HEK293 (cell line): ENCODE results near the gene HEMK1.

Experiments used
- CTCF ChIA-PET: fragments of 350-600 bp; formaldehyde crosslinking; extraction: SDS; loops from one replicate; lab custom pipeline; 2021; ENCODE audit warnings: antibody characterized with exemption; lab: Yijun Ruan, JAX
- POLR2A ChIA-PET: fragments of 300-600 bp; formaldehyde crosslinking; extraction: SDS; loops from one replicate; lab custom pipeline; 2020; ENCODE audit warnings: antibody characterized with exemption, inconsistent platforms; lab: Yijun Ruan, JAX
- H3K27ac ChIP-seq: fragments of 200-500 bp; sonication (Bioruptor generic); 2 replicates; pipeline ENCODE4 v1.5.1; 2014; ENCODE audit warnings: low read depth, low read length, control low read depth, inconsistent platforms; ENCODE audit errors: extremely low read depth
- H3K36me3 ChIP-seq, 2 experiments: fragments of 200-500 bp in 1 of 2; sonication (Bioruptor generic) in 1 of 2; 1 replicate in 1 of 2; 2 replicates in 1 of 2; pipeline ENCODE4 v1.5.1; 2014 to 2017; ENCODE audit warnings: inconsistent platforms in 2 of 2, low read length in 2 of 2; ENCODE audit not compliant: control insufficient read depth in 2 of 2, insufficient read depth in 1 of 2
- H3K4me1 ChIP-seq: fragments of 200-500 bp; sonication (Bioruptor generic); 2 replicates; pipeline ENCODE4 v1.5.1; 2014; ENCODE audit warnings: mild to moderate bottlenecking, low read length, inconsistent platforms; ENCODE audit not compliant: control insufficient read depth, insufficient read depth
- H3K4me3 ChIP-seq: 2 replicates; pipeline ENCODE4 v1.5.1; 2011; ENCODE audit warnings: low read depth, mild to moderate bottlenecking, control low read depth, low read length, moderate library complexity
- H3K9me3 ChIP-seq: fragments of 200-500 bp; sonication (Bioruptor generic); 2 replicates; pipeline ENCODE4 v1.5.1; 2014; ENCODE audit warnings: low read depth, low read length, inconsistent platforms; ENCODE audit not compliant: control insufficient read depth, insufficient read depth
- GLIS2 ChIP-seq: fragments of 450-650 bp; formaldehyde crosslinking; IDR thresholded peaks from 2 replicates; pipeline ENCODE4 v1.5.1; 2016; ENCODE audit warnings: missing biosample characterization, missing genetic modification characterization
- HOXA7 ChIP-seq: sonication (generic); formaldehyde crosslinking; IDR thresholded peaks from 2 replicates; pipeline ENCODE4 v1.8.1; 2022; ENCODE audit warnings: missing genetic modification reagents, borderline replicate concordance
- HOXD13 ChIP-seq: sonication (generic); formaldehyde crosslinking; IDR thresholded peaks from 2 replicates; pipeline ENCODE4 v1.8.0; 2022; ENCODE audit warnings: missing genetic modification reagents, borderline replicate concordance
- MEIS1 ChIP-seq: sonication (generic); formaldehyde crosslinking; IDR thresholded peaks from 2 replicates; pipeline ENCODE4 v1.8.1; 2022; ENCODE audit warnings: missing genetic modification reagents, mild to moderate bottlenecking, borderline replicate concordance
- PRDM1 ChIP-seq: fragments of 450-650 bp; formaldehyde crosslinking; IDR thresholded peaks from 2 replicates; pipeline ENCODE4; 2016; ENCODE audit warnings: missing biosample characterization, missing genetic modification characterization
- REPIN1 ChIP-seq: fragments of 450-650 bp; formaldehyde crosslinking; IDR thresholded peaks from 2 replicates; pipeline ENCODE4 v1.5.1; 2017; ENCODE audit warnings: missing biosample characterization, missing genetic modification characterization, low read depth
- REST ChIP-seq: fragments of 450-650 bp; formaldehyde crosslinking; IDR thresholded peaks from 2 replicates; pipeline ENCODE4 v1.5.1; 2016; ENCODE audit warnings: missing biosample characterization, missing genetic modification characterization
- SETDB1 ChIP-seq: IDR thresholded peaks from one replicate; pipeline ENCODE4 v1.6.1; 2017; ENCODE audit warnings: mild to moderate bottlenecking, low read length, moderate library complexity, mixed read lengths; ENCODE audit not compliant: insufficient read length
- TRIM28 ChIP-seq: IDR thresholded peaks from 2 replicates; pipeline ENCODE4 v1.6.1; 2011; ENCODE audit warnings: low read length, control low read depth, borderline replicate concordance
- ZFP37 ChIP-seq: fragments of 450-650 bp; formaldehyde crosslinking; IDR thresholded peaks from 2 replicates; pipeline ENCODE4 v1.5.1; 2016; ENCODE audit warnings: missing biosample characterization, missing genetic modification characterization
- ZNF114 ChIP-seq: fragments of 450-650 bp; formaldehyde crosslinking; IDR thresholded peaks from 2 replicates; pipeline ENCODE4 v1.5.0; 2017; ENCODE audit warnings: missing biosample characterization, missing genetic modification characterization
- ZNF2 ChIP-seq: fragments of 450-650 bp; formaldehyde crosslinking; IDR thresholded peaks from 2 replicates; pipeline ENCODE4 v1.5.1; 2016; ENCODE audit warnings: missing biosample characterization, missing genetic modification characterization
- ZNF223 ChIP-seq: fragments of 450-650 bp; formaldehyde crosslinking; IDR thresholded peaks from 2 replicates; pipeline ENCODE4 v1.5.1; 2016; ENCODE audit warnings: missing biosample characterization, missing genetic modification characterization
- ZNF248 ChIP-seq: fragments of 450-650 bp; formaldehyde crosslinking; IDR thresholded peaks from 2 replicates; pipeline ENCODE4 v1.5.1; 2017; ENCODE audit warnings: missing biosample characterization, missing genetic modification characterization
- ZNF324 ChIP-seq: fragments of 450-650 bp; formaldehyde crosslinking; IDR thresholded peaks from 2 replicates; pipeline ENCODE4 v1.5.1; 2016; ENCODE audit warnings: missing biosample characterization, missing genetic modification characterization
- ZNF510 ChIP-seq: fragments of 450-650 bp; formaldehyde crosslinking; IDR thresholded peaks from 2 replicates; pipeline ENCODE4 v1.5.1; 2018; ENCODE audit warnings: mild to moderate bottlenecking, missing genetic modification characterization, missing biosample characterization; ENCODE audit not compliant: insufficient replicate concordance
- ZNF555 ChIP-seq: fragments of 450-650 bp; formaldehyde crosslinking; conservative IDR thresholded peaks from 2 replicates; pipeline ENCODE4 v1.5.1; 2017; ENCODE audit warnings: missing biosample characterization, mild to moderate bottlenecking, missing genetic modification characterization, inconsistent platforms
- ZNF600 ChIP-seq: fragments of 450-650 bp; formaldehyde crosslinking; IDR thresholded peaks from 2 replicates; pipeline ENCODE4 v1.5.1; 2016; ENCODE audit warnings: missing biosample characterization, missing genetic modification characterization
- ZNF664 ChIP-seq: fragments of 450-650 bp; formaldehyde crosslinking; IDR thresholded peaks from 2 replicates; pipeline ENCODE4 v1.5.1; 2016; ENCODE audit warnings: missing biosample characterization, missing genetic modification characterization
- ZNF677 ChIP-seq: fragments of 450-650 bp; IDR thresholded peaks from 2 replicates; pipeline ENCODE4 v1.5.0; 2018; ENCODE audit warnings: missing biosample characterization, mild to moderate bottlenecking, missing genetic modification characterization, moderate library complexity
- ZNF776 ChIP-seq: fragments of 450-650 bp; formaldehyde crosslinking; IDR thresholded peaks from 2 replicates; pipeline ENCODE4 v1.5.0; 2017; ENCODE audit warnings: missing biosample characterization, missing genetic modification characterization, borderline replicate concordance
- TF ChIP-seq, protein P1 (sequence below): fragments of 450-650 bp; formaldehyde crosslinking; IDR thresholded peaks from 2 replicates; pipeline ENCODE4 v1.5.1; 2016; ENCODE audit warnings: missing biosample characterization, missing genetic modification characterization

The HEMK1 gene

GRCh38 chr3:50625231-50626182 lies 56.2 kb downstream of the HEMK1 start (continued):
- TF ChIP-seq, protein P1, sequence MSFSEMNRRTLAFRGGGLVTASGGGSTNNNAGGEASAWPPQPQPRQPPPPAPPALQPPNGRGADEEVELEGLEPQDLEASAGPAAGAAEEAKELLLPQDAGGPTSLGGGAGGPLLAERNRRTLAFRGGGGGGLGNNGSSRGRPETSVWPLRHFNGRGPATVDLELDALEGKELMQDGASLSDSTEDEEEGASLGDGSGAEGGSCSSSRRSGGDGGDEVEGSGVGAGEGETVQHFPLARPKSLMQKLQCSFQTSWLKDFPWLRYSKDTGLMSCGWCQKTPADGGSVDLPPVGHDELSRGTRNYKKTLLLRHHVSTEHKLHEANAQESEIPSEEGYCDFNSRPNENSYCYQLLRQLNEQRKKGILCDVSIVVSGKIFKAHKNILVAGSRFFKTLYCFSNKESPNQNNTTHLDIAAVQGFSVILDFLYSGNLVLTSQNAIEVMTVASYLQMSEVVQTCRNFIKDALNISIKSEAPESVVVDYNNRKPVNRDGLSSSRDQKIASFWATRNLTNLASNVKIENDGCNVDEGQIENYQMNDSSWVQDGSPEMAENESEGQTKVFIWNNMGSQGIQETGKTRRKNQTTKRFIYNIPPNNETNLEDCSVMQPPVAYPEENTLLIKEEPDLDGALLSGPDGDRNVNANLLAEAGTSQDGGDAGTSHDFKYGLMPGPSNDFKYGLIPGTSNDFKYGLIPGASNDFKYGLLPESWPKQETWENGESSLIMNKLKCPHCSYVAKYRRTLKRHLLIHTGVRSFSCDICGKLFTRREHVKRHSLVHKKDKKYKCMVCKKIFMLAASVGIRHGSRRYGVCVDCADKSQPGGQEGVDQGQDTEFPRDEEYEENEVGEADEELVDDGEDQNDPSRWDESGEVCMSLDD (tag by site-specific recombination) = no peak
- no peak for TF ChIP-seq ZNF223 (tag by site-specific recombination)
- no peak for TF ChIP-seq ZNF248 (tag by site-specific recombination)
- TF ChIP-seq, all 188 proteins: peak for 0

- CTCF ChIA-PET = interaction anchor here (0.7 to 1.6 kb wide), 4 partner anchors 10 to 319 kb away, joined by 3 read pairs; partner anchors contain the start of gene MAPKAPK3
- Histone ChIP-seq H3K27ac (no peak overlapping the region), H3K4me1 (no peaks in the 10 kb centered on the region; the same call in 1 of the 2 replicates), H3K9me3 (no peaks in the 10 kb centered on the region), H3K36me3 (peaks cover 0 to 22% of the 10 kb centered on the region in 2 experiments; a peak in 1 of 3 replicates), H3K4me3 (no peak overlapping the region)
- TF ChIP-seq ZNF2 (tag by site-specific recombination) (no peak), REPIN1 (tag by site-specific recombination) (no peak), HOXA7 (CRISPR knock-in tag) (no peak), ZNF114 (no peak), GLIS2 (no peak), PRDM1 (tag by site-specific recombination) (no peak), ZFP37 (tag by site-specific recombination) (no peak), ZNF600 (tag by site-specific recombination) (no peak), ZNF555 (tag by site-specific recombination) (no peak), REST (tag by site-specific recombination) (no peak), MEIS1 (no peak), ZNF248 (tag by site-specific recombination) (no peak), ZNF324 (no peak), TRIM28 (no peak), ZNF510 (tag by site-specific recombination) (no peak), ZNF664 (tag by site-specific recombination) (no peak), ZNF776 (no peak), SETDB1 (no peak), HOXD13 (no peak), ZNF677 (tag by site-specific recombination) (no peak)
- POLR2A ChIA-PET = interaction anchor here (0.6 kb wide), 1 partner anchor 128 kb away, joined by 3 read pairs; no protein-coding TSS in a partner anchor
Observed at GRCh38 chr3:50626401-50626800, 57.1 kb downstream of the HEMK1 start.
